ENCODE results near the gene MYLK4. TPM values are rescaled to one million over a fixed set of nuclear protein-coding genes. Genes with fewer than 3 reads are reported as not detected.

Gene MYLK4
- total RNA-seq, 1 donor = 0.43 TPM

DNA sequence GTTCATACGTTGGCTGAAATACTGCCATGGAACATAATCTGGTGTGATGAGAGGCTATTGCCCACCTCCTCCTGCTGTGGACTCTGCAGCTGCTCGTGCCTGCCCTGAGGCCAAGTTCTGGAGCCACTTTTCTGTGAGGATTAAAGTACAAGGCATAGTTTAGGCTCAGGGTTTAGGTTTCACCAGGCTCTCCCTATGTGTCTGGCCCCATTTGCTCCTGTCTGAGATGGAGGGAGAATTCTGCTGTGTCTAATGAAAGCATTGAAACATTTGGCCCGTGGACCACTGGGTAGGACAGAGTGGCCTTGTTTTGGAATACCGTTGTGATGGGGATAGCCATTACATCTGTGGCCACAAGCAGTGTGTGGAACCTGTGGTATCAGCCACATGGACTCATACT is 20.4 kb upstream of the MYLK4 start:
- no peak overlapping the region for H3K4me3 ChIP-seq (ENCODE audit: low read depth, low read length)
- DNase-seq (ENCODE audit: low read depth) = no peak

DNA sequence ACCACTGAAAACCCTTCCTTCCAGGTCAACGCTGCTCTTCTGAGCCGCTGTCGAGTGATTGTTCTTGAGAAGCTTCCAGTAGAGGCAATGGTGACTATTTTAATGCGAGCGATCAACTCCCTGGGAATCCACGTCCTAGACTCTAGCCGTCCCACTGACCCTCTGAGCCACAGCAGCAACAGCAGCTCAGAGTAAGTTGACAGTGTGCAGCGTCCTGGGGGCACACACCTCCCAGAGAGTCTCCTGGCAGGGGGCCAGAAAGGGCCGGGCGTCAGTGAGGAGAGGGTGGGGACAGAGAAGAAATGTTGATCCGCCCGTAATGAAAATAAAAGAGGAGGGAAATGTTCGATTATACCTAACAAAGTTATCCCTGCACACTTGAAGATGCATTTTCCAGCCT is 19.4 kb upstream of the MYLK4 start:
- H3K4me3 ChIP-seq (ENCODE audit: low read depth, low read length) = no peak overlapping the region
- TF ChIP-seq, protein P1, sequence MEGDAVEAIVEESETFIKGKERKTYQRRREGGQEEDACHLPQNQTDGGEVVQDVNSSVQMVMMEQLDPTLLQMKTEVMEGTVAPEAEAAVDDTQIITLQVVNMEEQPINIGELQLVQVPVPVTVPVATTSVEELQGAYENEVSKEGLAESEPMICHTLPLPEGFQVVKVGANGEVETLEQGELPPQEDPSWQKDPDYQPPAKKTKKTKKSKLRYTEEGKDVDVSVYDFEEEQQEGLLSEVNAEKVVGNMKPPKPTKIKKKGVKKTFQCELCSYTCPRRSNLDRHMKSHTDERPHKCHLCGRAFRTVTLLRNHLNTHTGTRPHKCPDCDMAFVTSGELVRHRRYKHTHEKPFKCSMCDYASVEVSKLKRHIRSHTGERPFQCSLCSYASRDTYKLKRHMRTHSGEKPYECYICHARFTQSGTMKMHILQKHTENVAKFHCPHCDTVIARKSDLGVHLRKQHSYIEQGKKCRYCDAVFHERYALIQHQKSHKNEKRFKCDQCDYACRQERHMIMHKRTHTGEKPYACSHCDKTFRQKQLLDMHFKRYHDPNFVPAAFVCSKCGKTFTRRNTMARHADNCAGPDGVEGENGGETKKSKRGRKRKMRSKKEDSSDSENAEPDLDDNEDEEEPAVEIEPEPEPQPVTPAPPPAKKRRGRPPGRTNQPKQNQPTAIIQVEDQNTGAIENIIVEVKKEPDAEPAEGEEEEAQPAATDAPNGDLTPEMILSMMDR (IDR thresholded peaks at IDR 0.05; ENCODE audit: insufficient read depth, low read depth, low read length) = no peak
- DNase-seq (ENCODE audit: low read depth) = peak; percentile 18

More for the DNA sequence above, 20.4 kb upstream of the MYLK4 start:
- TF ChIP-seq, protein P1 (IDR thresholded peaks at IDR 0.05; ENCODE audit: insufficient read depth, low read depth, low read length) = no peak

DNA sequence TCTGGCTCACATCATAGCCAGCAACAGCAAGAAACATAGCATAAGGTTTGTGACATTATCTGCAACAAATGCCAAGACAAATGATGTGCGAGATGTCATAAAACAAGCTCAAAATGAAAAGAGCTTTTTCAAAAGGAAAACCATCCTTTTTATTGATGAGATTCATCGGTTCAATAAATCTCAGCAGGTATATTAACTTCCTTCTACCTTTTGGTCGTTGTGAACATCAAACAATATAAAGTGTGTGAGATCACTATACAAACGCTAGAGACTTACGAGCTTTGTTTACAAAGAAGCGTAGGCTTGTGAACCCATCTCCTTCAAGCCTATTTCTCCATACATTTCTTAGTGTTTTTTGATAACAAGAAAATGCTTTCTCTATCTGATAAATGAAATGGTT is 18.0 kb upstream of the MYLK4 start:
- TF ChIP-seq, protein P1 (IDR thresholded peaks at IDR 0.05; ENCODE audit: insufficient read depth, low read depth, low read length) = no peak
- DNase-seq (ENCODE audit: low read depth) = no peak
- H3K4me3 ChIP-seq (ENCODE audit: low read depth, low read length) = peak overlapping the region; percentile 86

DNA sequence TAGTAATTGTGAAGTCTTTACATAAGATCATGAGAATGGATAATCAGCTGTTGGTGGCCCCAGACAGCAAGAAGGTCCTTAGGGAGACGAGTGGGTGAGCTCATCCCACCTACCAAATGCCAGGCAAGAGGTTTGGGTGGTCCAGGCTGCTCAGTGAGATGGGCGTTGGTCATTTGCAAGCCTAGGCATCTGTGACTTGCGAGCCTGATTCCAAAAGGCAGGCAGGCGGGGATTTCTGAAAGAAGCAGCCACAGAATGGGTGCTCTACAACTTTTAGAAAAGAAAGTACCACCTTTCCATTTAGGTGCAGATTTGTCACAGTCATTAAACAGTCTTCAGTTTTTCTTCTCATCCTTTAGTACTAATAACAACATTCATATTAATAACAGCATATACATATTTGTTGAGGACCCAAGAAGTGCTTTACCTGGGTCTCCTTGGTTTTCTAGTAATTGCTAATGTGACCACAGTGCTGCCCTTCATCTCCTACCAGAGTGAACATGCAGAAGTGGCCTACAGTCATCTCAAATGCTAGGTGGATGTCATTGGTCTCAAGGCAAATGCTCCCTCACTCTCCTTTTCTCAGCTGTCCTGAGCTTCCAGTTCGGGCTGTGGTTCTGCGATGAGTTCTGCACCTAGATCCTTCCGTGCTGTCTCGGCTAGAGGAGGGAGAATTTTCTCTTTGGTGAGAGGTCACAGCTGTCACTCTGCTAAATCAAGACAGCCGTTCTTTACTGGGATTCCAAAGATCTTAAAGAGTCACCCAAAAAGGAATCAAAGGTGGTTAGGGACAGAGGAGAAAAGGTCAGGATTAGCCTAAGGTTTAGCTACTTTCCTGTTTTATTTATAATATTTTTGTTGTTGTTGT is 17.2 kb upstream of the MYLK4 start:
- DNase-seq (ENCODE audit: low read depth) = peak; percentile 13
- H3K4me3 ChIP-seq (ENCODE audit: low read depth, low read length) = peak overlapping the region; percentile 86
- TF ChIP-seq, protein P1 (IDR thresholded peaks at IDR 0.05; ENCODE audit: insufficient read depth, low read depth, low read length) = no peak

DNA sequence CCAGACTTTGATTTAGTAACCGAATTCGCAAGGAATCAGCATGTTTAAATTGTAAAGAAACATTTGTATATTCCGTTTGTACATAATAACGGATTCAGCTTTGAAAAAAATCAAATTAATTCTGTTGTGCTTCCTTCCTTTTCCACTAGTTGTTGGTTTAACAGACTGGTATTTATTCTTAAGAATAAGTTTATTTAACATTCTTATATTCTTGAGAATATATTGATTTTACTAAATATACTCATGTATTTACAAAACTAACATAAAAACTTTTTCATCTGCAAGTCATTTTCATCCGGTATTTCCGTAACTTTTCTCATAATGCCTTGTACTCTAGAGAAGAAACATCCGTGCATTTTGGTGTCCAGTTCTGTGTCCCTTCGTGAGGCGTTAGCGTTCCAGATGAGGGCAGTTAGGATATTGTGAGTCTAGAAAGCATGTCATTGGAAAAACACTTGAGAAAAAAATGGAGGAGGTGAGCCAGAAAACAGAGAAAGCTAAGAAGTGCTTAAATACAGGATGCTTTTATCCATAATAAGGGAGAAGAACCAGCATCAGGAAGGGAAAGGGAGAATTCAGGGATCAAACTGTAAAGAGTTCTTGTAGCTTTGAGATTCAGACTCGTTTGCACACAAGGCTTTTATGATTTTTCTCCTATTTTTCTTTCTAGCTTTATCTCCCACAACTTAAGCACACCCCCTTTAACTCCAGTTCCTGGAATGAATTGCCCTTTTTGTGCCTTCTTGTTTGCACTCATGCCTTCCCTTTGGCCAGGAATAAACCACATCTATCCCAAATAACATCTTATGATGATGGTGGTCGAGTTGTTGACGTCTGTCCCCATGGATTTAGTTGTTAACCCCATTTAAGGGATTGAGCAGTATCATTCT is 16.3 kb upstream of the MYLK4 start:
- DNase-seq (ENCODE audit: low read depth) = peak; percentile 33
- TF ChIP-seq, protein P1 (IDR thresholded peaks at IDR 0.05; ENCODE audit: insufficient read depth, low read depth, low read length) = no peak
- H3K4me3 ChIP-seq (ENCODE audit: low read depth, low read length) = peak overlapping the region; percentile 86

DNA sequence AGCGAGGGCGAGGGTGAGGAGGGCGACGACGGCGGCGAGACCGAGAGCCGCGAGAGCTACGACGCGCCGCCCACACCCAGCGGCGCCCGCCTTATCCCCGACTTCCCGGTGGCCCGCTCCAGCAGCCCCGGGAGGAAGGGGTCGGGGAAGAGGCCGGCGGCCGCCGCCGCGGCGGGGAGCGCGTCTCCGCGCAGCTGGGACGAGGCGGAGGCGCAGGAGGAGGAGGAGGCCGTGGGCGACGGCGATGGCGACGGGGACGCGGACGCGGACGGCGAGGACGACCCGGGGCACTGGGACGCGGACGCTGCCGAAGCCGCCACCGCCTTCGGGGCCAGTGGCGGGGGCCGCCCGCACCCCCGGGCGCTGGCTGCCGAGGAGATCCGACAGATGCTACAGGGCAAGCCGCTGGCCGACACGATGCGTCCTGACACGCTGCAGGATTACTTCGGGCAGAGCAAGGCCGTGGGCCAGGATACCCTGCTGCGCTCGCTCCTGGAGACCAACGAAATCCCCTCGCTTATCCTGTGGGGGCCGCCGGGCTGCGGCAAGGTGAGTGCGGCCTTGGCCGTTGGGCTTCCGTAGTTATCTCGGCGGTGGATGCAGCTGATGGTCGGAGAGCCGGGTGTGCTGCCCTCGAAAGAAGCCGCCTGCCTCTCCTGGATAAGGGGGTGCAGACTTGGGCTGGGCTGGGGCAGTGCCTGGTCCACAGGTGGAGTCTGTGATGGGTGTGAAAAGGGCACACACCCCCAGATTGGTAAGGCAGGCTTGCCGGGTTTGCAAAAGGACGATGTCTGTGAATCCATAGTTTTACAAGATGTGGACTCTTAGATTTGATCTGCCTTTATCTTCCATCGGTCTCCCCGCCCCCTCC is 15.4 kb upstream of the MYLK4 start:
- DNase-seq (ENCODE audit: low read depth) = peak; percentile 44

More for the DNA sequence above, 15.4 kb upstream of the MYLK4 start:
- TF ChIP-seq, protein P1 (IDR thresholded peaks at IDR 0.05; ENCODE audit: insufficient read depth, low read depth, low read length) = no peak
- peak overlapping the region; percentile 86 for H3K4me3 ChIP-seq (ENCODE audit: low read depth, low read length)
